Measurements from ENCODE around the gene FOXO3.

The FOXO3 gene

GRCh38 chr6:108716801-108717791 is 156.4 kb downstream of the FOXO3 start:
- TF ChIP-seq CTCF (IDR thresholded peaks at IDR 0.05; ENCODE audit: control insufficient read depth, extremely low read depth, insufficient read depth): no peak
- no peak for DNase-seq (ENCODE audit: low read depth)
- H3K4me3 ChIP-seq (ENCODE audit: low read depth, low read length): no peak overlapping the region

GRCh38 chr6:108719477-108719876 is 158.8 kb downstream of the FOXO3 start:
- no peak overlapping the region for H3K4me3 ChIP-seq (ENCODE audit: low read depth, low read length)
- no peak for TF ChIP-seq CTCF (IDR thresholded peaks at IDR 0.05; ENCODE audit: control insufficient read depth, extremely low read depth, insufficient read depth)

GRCh38 chr6:108720827-108721226 is 160.1 kb downstream of the FOXO3 start:
- H3K4me3 ChIP-seq (ENCODE audit: low read depth, low read length): no peak overlapping the region
- DNase-seq (ENCODE audit: low read depth): no peak
- no peak for TF ChIP-seq CTCF (IDR thresholded peaks at IDR 0.05; ENCODE audit: control insufficient read depth, extremely low read depth, insufficient read depth)

More at GRCh38 chr6:108719477-108719876, 158.8 kb downstream of the FOXO3 start:
- no peak for DNase-seq (ENCODE audit: low read depth)

GRCh38 chr6:108721286-108721685 is 160.6 kb downstream of the FOXO3 start:
- TF ChIP-seq CTCF (IDR thresholded peaks at IDR 0.05; ENCODE audit: control insufficient read depth, extremely low read depth, insufficient read depth): no peak
- DNase-seq (ENCODE audit: low read depth): no peak
- H3K4me3 ChIP-seq (ENCODE audit: low read depth, low read length): no peak overlapping the region

GRCh38 chr6:108723594-108723993 is 162.9 kb downstream of the FOXO3 start:
- DNase-seq (ENCODE audit: low read depth): no peak
- no peak for TF ChIP-seq CTCF (IDR thresholded peaks at IDR 0.05; ENCODE audit: control insufficient read depth, extremely low read depth, insufficient read depth)
- no peak overlapping the region for H3K4me3 ChIP-seq (ENCODE audit: low read depth, low read length)

- TF ChIP-seq CTCF (IDR thresholded peaks at IDR 0.05; ENCODE audit: control insufficient read depth, extremely low read depth, insufficient read depth): no peak
These were observed 166.1 kb downstream of the FOXO3 start for GRCh38 chr6:108726726-108727339.

More at GRCh38 chr6:108726726-108727339, 166.1 kb downstream of the FOXO3 start:
- no peak for DNase-seq (ENCODE audit: low read depth)
- H3K4me3 ChIP-seq (ENCODE audit: low read depth, low read length): no peak overlapping the region

Data from LNCaP clone FGC (cell line).